WTC11 (cell line): Measurements from ENCODE around the gene DOCK8. TPM values are rescaled to one million over a fixed set of nuclear protein-coding genes. Genes with fewer than 3 reads are reported as not detected.

ENCODE experiments used
- ATAC-seq: fragments of 200-7000 bp; cut with Tn5 transposase; 2 replicates; pipeline ENCODE4 v1.10.0; 2021; ENCODE audit warnings: mild to moderate bottlenecking, moderate library complexity
- CTCF ChIA-PET: fragments of 300-600 bp; sonication (Branson Sonifier 250); formaldehyde crosslinking; loops from one replicate; lab custom pipeline; 2021; ENCODE audit warnings: antibody characterized with exemption; lab: Charles Lee
- POLR2A ChIA-PET: fragments of 350-600 bp; sonication (Branson Sonifier 250); formaldehyde crosslinking; loops from one replicate; lab custom pipeline; 2021; ENCODE audit warnings: antibody characterized with exemption; lab: Charles Lee
- DNase-seq: peaks from one replicate; pipeline ENCODE4 v3.0.0; 2021; ENCODE audit warnings: low spot score
- H3K27ac Mint-ChIP-seq: 2 replicates; pipeline ENCODE4 v1.8.0; 2021; ENCODE audit warnings: mixed read lengths
- H3K27me3 Mint-ChIP-seq: 2 replicates; pipeline ENCODE4 v1.8.0; 2021; ENCODE audit warnings: low read depth, mild to moderate bottlenecking, moderate library complexity, mixed read lengths
- H3K36me3 Mint-ChIP-seq: 2 replicates; pipeline ENCODE4 v1.8.0; 2021; ENCODE audit warnings: mixed read lengths
- H3K4me1 Mint-ChIP-seq: 2 replicates; pipeline ENCODE4 v1.8.0; 2022; ENCODE audit warnings: mixed read lengths
- H3K4me3 Mint-ChIP-seq: 2 replicates; pipeline ENCODE4 v1.8.0; 2021; ENCODE audit warnings: mild to moderate bottlenecking, moderate library complexity, mixed read lengths
- H3K9me3 Mint-ChIP-seq: 2 replicates; pipeline ENCODE4 v1.8.0; 2021; ENCODE audit warnings: mixed read lengths
- CREB1 ChIP-seq: sonication (generic); formaldehyde crosslinking; IDR thresholded peaks from 2 replicates; pipeline ENCODE4 v1.8.0; 2023; ENCODE audit warnings: mild to moderate bottlenecking, missing genetic modification reagents
- CREM ChIP-seq: sonication (generic); formaldehyde crosslinking; IDR thresholded peaks from 2 replicates; pipeline ENCODE4 v1.8.1; 2022; ENCODE audit warnings: mild to moderate bottlenecking, missing genetic modification reagents, moderate library complexity
- ELF4 ChIP-seq: sonication (generic); formaldehyde crosslinking; IDR thresholded peaks from 2 replicates; pipeline ENCODE4 v1.8.1; 2022; ENCODE audit warnings: low read depth, mild to moderate bottlenecking, moderate library complexity, missing genetic modification reagents
- FOXJ3 ChIP-seq: sonication (generic); formaldehyde crosslinking; IDR thresholded peaks from 2 replicates; pipeline ENCODE4 v1.9.0; 2021; ENCODE audit warnings: missing genetic modification reagents, mild to moderate bottlenecking, borderline replicate concordance
- GTF2I ChIP-seq: fragments of 250-450 bp; sonication (Bioruptor Pico); conservative IDR thresholded peaks from 2 replicates; pipeline ENCODE4 v1.4.0; 2021; ENCODE audit warnings: mild to moderate bottlenecking
- MAX ChIP-seq: sonication (generic); formaldehyde crosslinking; IDR thresholded peaks from 2 replicates; pipeline ENCODE4 v1.8.0; 2022; ENCODE audit warnings: mild to moderate bottlenecking, missing genetic modification reagents
- MXD4 ChIP-seq: fragments of 250-450 bp; sonication (Bioruptor Pico); IDR thresholded peaks from 2 replicates; pipeline ENCODE4 v1.8.0; 2021; ENCODE audit warnings: mild to moderate bottlenecking, moderate library complexity, borderline replicate concordance
- NR3C1 ChIP-seq: sonication (generic); formaldehyde crosslinking; conservative IDR thresholded peaks from 2 replicates; pipeline ENCODE4 v1.8.1; 2023; ENCODE audit warnings: low read depth, mild to moderate bottlenecking, missing genetic modification reagents
- PRRX2 ChIP-seq: fragments of 250-450 bp; sonication (Bioruptor Pico); IDR thresholded peaks from 2 replicates; pipeline ENCODE4 v1.8.0; 2021; ENCODE audit warnings: mild to moderate bottlenecking
- SMAD3 ChIP-seq: sonication (generic); formaldehyde crosslinking; IDR thresholded peaks from 2 replicates; pipeline ENCODE4 v1.8.0; 2022; ENCODE audit warnings: missing genetic modification reagents, mild to moderate bottlenecking, borderline replicate concordance
- SOX15 ChIP-seq: fragments of 250-450 bp; sonication (Bioruptor Pico); IDR thresholded peaks from 2 replicates; pipeline ENCODE4 v1.9.0; 2021; ENCODE audit warnings: mild to moderate bottlenecking
- TCF7 ChIP-seq: sonication (generic); formaldehyde crosslinking; IDR thresholded peaks from 2 replicates; pipeline ENCODE4 v1.8.0; 2022; ENCODE audit warnings: mild to moderate bottlenecking, low read depth, missing genetic modification reagents, moderate library complexity
- ZBTB21 ChIP-seq: sonication (generic); formaldehyde crosslinking; IDR thresholded peaks from 2 replicates; pipeline ENCODE4 v1.8.1; 2023; ENCODE audit warnings: mild to moderate bottlenecking, missing genetic modification reagents, borderline replicate concordance
- ZMAT4 ChIP-seq: fragments of 250-450 bp; sonication (Bioruptor Pico); IDR thresholded peaks from 2 replicates; pipeline ENCODE4 v1.9.0; 2021; ENCODE audit warnings: mild to moderate bottlenecking
- ZNF263 ChIP-seq: sonication (generic); formaldehyde crosslinking; IDR thresholded peaks from 2 replicates; pipeline ENCODE4 v1.8.1; 2022; ENCODE audit warnings: low read depth, mild to moderate bottlenecking, moderate library complexity, missing genetic modification reagents
- ZNF281 ChIP-seq: sonication (generic); formaldehyde crosslinking; IDR thresholded peaks from 2 replicates; pipeline ENCODE4 v1.8.0; 2023; ENCODE audit warnings: mild to moderate bottlenecking, missing genetic modification reagents
- ZNF416 ChIP-seq: fragments of 250-450 bp; sonication (Bioruptor Pico); IDR thresholded peaks from 2 replicates; pipeline ENCODE4 v1.9.0; 2021; ENCODE audit warnings: mild to moderate bottlenecking, inconsistent platforms
- total RNA-seq: library from RNA; stranded (reverse); gene quantifications from 3 replicates; pipeline ENCODE4 v1.2.3, GENCODE V29; 2021
- TF ChIP-seq, protein P1 (sequence below): sonication (generic); formaldehyde crosslinking; IDR thresholded peaks from 2 replicates; pipeline ENCODE4 v1.8.1; 2023; ENCODE audit warnings: mild to moderate bottlenecking, missing genetic modification reagents
- TF ChIP-seq, protein P2 (sequence below): sonication (generic); formaldehyde crosslinking; IDR thresholded peaks from 2 replicates; pipeline ENCODE4 v1.8.1; 2022; ENCODE audit warnings: low read depth, missing genetic modification reagents, borderline replicate concordance
- TF ChIP-seq, protein P3 (sequence below): sonication (generic); formaldehyde crosslinking; IDR thresholded peaks from 2 replicates; pipeline ENCODE4 v1.8.1; 2023; ENCODE audit warnings: mild to moderate bottlenecking, missing genetic modification reagents, moderate library complexity
- TF ChIP-seq, protein P4 (sequence below): fragments of 250-450 bp; sonication (Bioruptor Pico); conservative IDR thresholded peaks from 2 replicates; pipeline ENCODE4 v1.9.0; 2021; ENCODE audit warnings: mild to moderate bottlenecking
- TF ChIP-seq, protein P5 (sequence below): sonication (generic); formaldehyde crosslinking; IDR thresholded peaks from 2 replicates; pipeline ENCODE4 v1.8.1; 2022; ENCODE audit warnings: low read depth, mild to moderate bottlenecking, moderate library complexity, missing genetic modification reagents, borderline replicate concordance

DOCK8 gene
- total RNA-seq, 1 experiment from 2014 or later: 3.2 TPM

DNA sequence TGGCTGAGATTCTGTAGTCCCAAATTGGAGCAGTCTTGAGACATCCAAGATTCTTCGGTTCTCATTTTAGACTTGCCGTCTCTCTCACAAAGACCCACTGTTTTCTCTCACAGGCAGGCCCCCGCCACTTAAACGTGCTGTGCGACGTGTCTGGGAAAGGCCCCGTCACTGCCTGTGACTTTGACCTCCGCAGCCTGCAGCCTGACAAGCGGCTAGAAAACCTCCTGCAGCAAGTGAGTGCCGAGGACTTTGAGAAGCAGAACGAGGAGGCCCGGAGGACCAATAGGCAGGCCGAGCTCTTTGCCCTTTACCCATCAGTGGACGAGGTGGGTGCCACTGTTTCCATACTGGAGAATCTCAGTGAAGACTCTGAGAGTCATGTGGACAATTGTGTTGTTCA, 97.2 kb downstream of the DOCK8 start (continued):
- TF ChIP-seq, protein P1, sequence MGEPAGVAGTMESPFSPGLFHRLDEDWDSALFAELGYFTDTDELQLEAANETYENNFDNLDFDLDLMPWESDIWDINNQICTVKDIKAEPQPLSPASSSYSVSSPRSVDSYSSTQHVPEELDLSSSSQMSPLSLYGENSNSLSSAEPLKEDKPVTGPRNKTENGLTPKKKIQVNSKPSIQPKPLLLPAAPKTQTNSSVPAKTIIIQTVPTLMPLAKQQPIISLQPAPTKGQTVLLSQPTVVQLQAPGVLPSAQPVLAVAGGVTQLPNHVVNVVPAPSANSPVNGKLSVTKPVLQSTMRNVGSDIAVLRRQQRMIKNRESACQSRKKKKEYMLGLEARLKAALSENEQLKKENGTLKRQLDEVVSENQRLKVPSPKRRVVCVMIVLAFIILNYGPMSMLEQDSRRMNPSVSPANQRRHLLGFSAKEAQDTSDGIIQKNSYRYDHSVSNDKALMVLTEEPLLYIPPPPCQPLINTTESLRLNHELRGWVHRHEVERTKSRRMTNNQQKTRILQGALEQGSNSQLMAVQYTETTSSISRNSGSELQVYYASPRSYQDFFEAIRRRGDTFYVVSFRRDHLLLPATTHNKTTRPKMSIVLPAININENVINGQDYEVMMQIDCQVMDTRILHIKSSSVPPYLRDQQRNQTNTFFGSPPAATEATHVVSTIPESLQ (CRISPR knock-in tag): no peak
- TF ChIP-seq GTF2I (CRISPR knock-in tag) (no peak), ELF4 (no peak), CREB1 (CRISPR knock-in tag) (no peak), TCF7 (CRISPR knock-in tag) (no peak), ZNF263 (CRISPR knock-in tag) (no peak), SMAD3 (no peak), ZNF416 (CRISPR knock-in tag) (no peak)
- TF ChIP-seq, protein P2, sequence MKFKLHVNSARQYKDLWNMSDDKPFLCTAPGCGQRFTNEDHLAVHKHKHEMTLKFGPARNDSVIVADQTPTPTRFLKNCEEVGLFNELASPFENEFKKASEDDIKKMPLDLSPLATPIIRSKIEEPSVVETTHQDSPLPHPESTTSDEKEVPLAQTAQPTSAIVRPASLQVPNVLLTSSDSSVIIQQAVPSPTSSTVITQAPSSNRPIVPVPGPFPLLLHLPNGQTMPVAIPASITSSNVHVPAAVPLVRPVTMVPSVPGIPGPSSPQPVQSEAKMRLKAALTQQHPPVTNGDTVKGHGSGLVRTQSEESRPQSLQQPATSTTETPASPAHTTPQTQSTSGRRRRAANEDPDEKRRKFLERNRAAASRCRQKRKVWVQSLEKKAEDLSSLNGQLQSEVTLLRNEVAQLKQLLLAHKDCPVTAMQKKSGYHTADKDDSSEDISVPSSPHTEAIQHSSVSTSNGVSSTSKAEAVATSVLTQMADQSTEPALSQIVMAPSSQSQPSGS (CRISPR knock-in tag): no peak

DNA sequence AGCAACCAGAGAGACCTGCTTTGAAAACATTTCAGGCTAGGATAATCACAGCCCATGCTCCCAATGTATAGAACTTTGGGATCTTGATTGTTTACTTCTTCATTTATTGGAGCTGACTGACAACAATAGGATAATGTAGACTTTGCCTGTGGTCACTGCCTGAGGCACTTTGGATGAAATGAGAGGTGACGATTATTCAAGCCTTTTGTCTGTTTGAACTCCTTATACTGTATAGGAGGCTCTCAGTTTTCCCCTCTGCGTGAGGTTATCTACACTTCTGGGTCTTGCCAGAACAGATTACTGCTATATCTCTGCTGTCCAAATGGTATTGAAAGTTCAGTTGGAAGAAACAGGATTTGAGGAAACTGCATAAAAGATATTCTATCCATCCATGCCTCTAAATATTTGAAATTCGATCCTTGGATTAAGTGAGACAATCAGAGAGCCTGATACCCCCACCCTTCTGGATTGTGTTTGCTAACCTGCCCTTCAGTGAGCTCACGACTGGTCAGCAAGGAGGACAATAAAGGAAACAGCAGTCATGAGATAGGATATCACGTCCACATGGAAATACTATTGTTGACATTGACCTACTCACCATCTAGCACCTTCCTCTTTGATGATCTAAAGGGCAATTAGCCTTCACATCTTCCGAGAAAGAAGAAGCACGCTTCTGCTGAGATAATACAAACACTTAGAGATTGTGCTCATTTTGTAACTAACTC, 98.1 kb downstream of the DOCK8 start:
- TF ChIP-seq FOXJ3 (CRISPR knock-in tag): no peak
- H3K9me3 Mint-ChIP-seq: no peaks in the 10 kb centered on the region
- DNase-seq (no peak), ATAC-seq (no peak)
- no peaks in the 10 kb centered on the region for H3K36me3 Mint-ChIP-seq
- H3K27ac Mint-ChIP-seq: no peak overlapping the region
- H3K4me1 Mint-ChIP-seq: peaks cover 14% of the 10 kb centered on the region
- CTCF ChIA-PET: no interaction called here
- no peaks in the 10 kb centered on the region for H3K27me3 Mint-ChIP-seq
- POLR2A ChIA-PET: no interaction called here
- no peak overlapping the region for H3K4me3 Mint-ChIP-seq

GRCh38 chr9:316382-316965, 101.8 kb downstream of the DOCK8 start:
- no peak for DNase-seq
- H3K4me1 Mint-ChIP-seq: peaks cover 26% of the 10 kb centered on the region
- H3K9me3 Mint-ChIP-seq: no peaks in the 10 kb centered on the region
- ChIA-PET CTCF (no interaction called here), POLR2A (no interaction called here)
- no peak overlapping the region for H3K27ac Mint-ChIP-seq
- no peak overlapping the region for H3K4me3 Mint-ChIP-seq
- no peak for ATAC-seq
- H3K36me3 Mint-ChIP-seq: no peaks in the 10 kb centered on the region
- no peaks in the 10 kb centered on the region for H3K27me3 Mint-ChIP-seq
- no peak for TF ChIP-seq ZNF281 (CRISPR knock-in tag)
- no peak for TF ChIP-seq ZMAT4 (CRISPR knock-in tag)
- no peak for TF ChIP-seq ZNF263 (CRISPR knock-in tag)
- TF ChIP-seq SOX15 (CRISPR knock-in tag): no peak
- TF ChIP-seq PRRX2: no peak
- no peak for TF ChIP-seq NR3C1
- TF ChIP-seq, protein P3, sequence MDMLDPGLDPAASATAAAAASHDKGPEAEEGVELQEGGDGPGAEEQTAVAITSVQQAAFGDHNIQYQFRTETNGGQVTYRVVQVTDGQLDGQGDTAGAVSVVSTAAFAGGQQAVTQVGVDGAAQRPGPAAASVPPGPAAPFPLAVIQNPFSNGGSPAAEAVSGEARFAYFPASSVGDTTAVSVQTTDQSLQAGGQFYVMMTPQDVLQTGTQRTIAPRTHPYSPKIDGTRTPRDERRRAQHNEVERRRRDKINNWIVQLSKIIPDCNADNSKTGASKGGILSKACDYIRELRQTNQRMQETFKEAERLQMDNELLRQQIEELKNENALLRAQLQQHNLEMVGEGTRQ (CRISPR knock-in tag): no peak
- TF ChIP-seq, protein P4, sequence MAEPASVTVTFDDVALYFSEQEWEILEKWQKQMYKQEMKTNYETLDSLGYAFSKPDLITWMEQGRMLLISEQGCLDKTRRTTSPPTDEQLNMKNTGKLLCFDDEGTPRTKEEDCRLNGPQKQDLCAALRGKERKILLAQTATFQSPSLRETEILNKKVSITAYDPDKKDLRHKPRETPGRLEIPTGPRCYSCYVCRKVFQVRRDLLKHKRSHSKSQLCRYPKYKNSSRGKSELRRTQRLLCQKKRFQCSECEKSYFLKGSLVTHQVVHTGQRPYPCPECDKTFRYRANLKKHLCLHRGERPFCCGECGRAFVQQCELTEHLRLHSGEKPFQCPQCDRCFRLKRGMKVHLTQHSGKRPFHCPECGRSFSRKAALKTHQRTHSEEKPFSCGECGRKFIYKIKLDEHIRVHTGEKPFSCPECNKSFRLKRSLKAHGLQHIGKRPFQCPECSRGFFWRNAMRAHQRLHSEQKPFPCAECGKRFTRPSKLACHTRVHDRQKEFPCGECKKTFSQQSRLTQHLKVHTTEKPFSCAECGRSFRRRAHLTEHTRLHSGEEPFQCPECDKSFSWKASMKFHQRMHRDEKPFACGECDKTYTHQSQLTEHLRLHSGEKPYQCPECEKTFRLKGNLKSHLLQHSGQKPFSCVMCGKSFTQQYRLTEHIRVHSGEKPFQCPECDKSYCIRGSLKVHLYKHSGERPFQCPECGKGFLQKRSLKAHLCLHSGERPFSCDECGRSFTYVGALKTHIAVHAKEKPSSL: no peak
- TF ChIP-seq, protein P5, sequence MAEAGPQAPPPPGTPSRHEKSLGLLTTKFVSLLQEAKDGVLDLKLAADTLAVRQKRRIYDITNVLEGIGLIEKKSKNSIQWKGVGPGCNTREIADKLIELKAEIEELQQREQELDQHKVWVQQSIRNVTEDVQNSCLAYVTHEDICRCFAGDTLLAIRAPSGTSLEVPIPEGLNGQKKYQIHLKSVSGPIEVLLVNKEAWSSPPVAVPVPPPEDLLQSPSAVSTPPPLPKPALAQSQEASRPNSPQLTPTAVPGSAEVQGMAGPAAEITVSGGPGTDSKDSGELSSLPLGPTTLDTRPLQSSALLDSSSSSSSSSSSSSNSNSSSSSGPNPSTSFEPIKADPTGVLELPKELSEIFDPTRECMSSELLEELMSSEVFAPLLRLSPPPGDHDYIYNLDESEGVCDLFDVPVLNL (CRISPR knock-in tag): no peak
- no peak for TF ChIP-seq MXD4 (CRISPR knock-in tag)
- TF ChIP-seq ZBTB21 (CRISPR knock-in tag): no peak
- no peak for TF ChIP-seq CREM
- no peak for TF ChIP-seq MAX (CRISPR knock-in tag)
